ENCODE results near the gene UBL5.
A peak's percentile ranks its signal among the peaks of the same experiment; 100 is the strongest.
"Not testable (repeated sequence)": the region's sequence is repeated elsewhere in the genome, so short reads cannot be mapped to it uniquely, and the experiment has no call there.

The UBL5 gene

DNA sequence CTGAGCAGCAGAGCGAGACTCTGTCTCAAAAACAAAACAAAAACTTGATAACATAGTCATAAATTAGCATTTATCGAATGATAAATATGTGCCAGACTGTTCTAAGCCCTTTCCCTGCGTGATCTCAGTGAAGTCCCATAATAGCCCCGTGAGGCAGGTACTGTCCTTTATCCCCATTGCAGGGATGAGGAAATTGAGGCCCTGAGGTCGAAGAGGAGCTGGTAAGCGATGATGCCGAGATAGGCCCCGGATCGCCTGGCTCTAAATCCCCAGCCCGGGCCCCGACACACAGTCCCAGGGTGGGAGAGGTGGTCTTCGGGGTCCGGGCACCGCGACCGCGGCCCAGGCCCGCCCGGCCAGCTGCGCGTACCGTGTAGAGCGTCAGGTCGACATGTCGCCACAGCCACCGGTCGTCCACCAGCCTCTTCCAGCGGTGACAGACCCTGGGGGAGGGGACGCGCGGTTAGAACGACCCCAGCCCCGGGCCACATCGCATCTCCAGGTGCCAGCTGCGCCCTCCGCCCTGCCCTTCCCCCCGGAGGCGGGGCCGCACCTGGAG is 9.5 kb upstream of the UBL5 start:
- no peak for DNase-seq

DNA sequence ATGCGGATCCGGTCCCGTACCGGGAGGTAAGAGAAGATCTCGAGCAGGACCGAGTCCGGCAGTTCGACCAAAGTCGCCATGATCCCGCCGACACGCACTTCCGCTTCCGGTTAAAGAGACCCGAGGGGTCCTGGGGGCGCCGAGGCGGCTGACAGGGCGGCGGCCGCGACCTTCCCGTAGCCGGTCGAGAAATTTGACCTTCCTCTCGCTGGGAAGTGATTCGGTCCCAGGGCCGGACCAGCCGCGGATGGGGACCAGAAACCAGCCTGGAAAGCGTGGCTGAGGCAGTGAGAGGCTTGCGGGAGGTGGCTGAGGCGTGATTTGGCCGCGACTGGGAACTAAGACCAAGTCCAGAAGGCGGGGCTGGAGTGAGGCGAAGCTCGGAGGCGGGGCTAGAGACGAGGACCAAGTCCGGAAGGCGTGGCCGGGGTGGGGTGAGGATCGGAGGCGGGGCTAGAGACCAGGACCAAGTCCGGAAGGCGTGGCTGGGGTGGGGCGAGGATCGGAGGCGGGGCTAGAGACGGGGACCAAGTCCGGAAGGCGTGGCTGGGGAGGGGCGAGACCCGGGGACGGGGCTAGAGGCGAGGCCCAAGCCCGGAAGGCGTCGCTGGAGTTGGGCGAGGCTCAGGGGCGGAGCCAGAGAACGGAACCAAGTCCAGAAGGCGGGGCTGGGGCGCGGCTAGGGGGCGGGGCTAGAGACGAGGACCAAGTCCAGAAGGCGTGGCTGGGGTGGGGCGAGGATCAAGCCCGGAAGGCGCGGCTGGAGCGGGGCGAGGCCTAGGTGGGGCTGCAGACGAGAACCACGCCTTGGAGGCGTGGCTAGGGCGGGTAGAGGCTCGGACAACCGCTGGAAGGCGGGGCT is 8.8 kb upstream of the UBL5 start, which contains the start of gene FBXL12:
TSS of gene FBXL12 (minus strand) at position 346 of the 862 bp plus-strand sequence. CDS start at position 80, 266 bp downstream.
- DNase-seq: peak; percentile 100

DNA sequence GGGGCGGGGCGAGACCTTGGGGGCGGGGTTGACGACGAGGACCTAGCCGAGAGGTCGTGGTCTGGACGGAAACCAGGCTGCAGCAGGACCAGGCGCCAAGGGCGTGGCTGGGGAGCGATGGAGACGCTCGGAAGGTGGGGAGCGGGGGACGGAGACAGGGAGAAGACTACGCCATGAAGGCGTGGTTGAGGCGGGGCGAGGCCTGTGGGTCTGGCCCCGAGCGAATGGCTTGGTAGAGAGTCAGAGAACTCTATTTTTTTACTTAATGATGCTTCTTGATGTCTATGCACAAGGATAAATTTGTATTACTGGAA is 8.2 kb upstream of the UBL5 start:
- DNase-seq: no peak

DNA sequence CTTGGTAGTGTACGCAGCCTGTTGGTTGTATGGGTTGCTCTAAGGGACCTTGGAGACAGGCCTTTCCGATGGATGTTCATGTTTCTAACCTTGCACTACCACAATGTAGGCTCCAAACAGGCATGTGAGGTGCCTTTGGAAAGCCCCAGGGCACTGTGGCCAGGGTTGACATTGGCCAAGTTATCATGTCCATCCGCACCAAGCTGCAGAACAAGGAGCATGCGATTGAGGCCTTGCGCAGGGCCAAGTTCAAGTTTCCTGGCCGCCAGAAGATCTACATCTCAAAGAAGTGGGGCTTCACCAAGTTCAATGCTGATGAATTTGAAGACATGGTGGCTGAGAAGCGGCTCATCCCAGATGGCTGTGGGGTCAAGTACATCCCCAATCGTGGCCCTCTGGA is 7.7 kb upstream of the UBL5 start:
- DNase-seq: not testable (repeated sequence)

DNA sequence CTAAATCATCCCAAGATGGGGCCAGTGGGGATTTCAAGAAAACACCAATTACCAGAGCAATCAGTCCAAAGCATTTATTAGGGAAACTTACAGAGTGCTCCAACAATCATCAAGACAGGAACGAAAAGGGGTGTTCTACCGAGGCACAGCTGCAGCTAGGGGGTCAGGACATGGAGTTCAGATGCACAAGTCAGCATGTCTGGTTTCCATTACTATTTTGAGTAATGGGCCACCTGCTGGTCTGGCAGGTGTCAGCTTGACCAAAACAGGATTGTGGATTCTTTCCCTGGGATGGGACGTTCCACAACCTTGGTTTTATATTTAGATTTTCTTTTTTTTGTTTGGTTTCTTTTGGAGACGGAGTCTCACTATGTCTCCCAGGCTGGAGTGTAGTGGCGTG is 3.9 kb upstream of the UBL5 start:
- no peak for DNase-seq

- no peak for DNase-seq
Observed at GRCh38 chr19:9828551-9829063, 889 bp downstream of the UBL5 start.

GRCh38 chr19:9834307-9834725 is 6.6 kb downstream of the UBL5 start:
- DNase-seq: no peak

- DNase-seq: peak; percentile 100
Observed at GRCh38 chr19:9834726-9835506, 7.2 kb downstream of the UBL5 start, which contains the start of gene PIN1. TSS of gene PIN1 (plus strand) at chr19:9835318. CDS start at chr19:9835345, 27 bp downstream.

GRCh38 chr19:9835507-9835949 is 7.8 kb downstream of the UBL5 start:
- no peak for DNase-seq

GRCh38 chr19:9836021-9836420 is 8.3 kb downstream of the UBL5 start:
- peak in 1 of 3 donors; percentile 22 for DNase-seq

GRCh38 chr19:9838324-9838723 is 10.6 kb downstream of the UBL5 start:
- no peak for DNase-seq

DNA sequence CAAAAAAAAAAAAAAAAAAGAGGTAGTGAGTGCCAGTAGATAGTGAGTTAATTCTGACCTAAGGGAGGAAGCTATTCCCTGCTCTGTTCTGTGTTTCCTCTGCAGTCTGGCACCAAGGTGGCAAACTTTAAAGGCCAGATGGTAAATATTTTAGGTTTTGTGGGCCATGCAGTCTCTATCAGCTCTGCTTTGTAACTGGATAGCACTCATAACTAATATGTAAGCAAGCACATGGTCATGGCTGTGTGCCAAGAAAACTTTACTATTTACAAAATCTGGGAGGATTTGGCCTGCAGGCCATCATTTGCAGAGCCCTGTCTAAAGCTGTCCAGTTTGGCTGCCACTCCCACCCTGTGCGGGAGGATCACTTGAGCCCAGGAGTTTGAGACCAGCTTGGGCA is 11.7 kb downstream of the UBL5 start:
- no peak for DNase-seq

DNA sequence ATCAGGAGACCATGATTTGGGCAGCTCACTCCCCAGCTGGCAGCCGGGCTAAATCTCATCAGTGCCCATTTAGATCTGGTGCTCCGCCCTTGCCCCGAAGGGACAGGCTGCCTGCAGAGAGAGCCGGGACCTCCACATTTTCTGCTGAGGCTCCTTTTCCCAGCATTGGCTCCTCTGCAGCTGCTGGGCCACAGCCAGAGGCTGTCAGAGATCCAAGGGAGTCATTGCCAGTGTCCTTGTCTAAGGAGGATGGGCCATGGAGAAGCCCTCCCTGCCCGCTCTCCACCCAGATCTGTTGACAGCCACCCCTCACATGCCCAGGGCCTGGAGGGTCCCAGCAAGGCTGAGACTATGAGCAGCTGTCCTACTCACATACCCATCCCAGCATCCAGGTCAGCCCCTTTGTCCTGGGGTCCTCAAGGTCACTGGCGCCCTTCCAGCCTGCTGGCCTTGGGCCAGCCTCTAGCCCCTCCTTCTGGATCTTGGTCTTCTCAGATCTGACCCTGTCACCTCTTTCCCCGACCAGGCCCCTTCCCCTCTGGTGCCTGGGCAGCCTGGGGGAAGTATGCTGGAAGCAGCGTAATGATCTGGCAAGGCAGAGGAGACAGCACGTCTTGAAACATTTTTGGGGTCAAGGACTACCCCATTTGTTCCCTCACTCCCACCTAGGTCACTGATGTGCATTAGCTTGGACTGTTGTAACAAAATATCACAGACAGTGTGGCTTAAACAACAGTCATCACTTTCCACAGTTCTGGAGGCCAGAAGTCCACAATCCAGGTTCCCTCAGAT is 15.3 kb downstream of the UBL5 start:
- DNase-seq: no peak

GRCh38 chr19:9843626-9844273 is 16.0 kb downstream of the UBL5 start:
- DNase-seq: not testable (repeated sequence)

DNA sequence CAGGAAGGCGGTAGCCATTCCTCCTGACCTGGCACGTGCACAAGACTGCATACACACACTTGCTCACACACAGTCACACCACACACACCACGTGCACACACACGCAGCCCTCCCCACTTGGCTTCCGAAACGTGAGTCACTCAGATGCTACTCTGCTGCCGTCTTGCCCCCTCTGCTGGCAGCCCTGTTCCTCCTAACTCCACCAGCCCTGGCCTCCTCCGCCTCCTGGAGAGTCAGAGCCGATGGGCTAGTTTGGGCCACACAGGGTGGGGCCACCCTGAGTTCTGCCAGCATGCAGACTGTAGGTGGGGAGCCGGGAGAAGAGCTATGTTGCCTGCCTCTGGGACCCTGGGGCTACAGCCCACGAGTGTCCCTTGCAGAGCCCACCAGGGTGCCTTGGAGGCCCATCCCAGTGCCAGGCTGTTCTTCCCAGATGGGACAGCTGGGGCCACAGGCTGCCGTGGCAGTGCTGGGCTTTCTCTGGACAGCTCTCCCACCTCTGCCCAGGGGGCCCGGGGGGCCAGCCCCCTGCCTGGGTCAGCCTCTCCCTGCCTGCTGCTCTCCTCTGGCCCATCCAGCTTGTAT is 19.5 kb downstream of the UBL5 start:
- DNase-seq: peak; percentile 25 to 41 (median 41)

DNA sequence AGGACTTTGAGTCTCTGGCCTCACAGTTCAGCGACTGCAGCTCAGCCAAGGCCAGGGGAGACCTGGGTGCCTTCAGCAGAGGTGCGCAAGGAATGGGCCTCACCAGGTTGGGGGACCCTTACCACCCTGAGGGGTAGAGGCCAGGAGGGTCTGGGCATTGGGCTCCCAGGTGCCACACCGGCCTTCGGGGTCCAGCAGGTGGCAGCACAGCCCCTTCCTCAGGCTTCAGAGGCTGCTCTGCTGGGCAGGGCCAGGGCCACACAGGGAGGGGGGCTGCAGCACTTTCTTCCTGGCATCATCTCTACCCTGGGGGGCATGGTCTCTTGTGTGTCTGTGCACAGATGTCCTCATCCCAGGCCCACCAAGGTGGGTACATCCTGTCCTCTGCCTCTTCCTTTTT is 20.3 kb downstream of the UBL5 start:
- DNase-seq: peak in 2 of 3 donors; percentile 5 to 33

GRCh38 chr19:9848762-9849161 is 21.0 kb downstream of the UBL5 start:
- no peak for DNase-seq

GRCh38 chr19:9849791-9850190 is 22.1 kb downstream of the UBL5 start:
- DNase-seq: no peak

DNA sequence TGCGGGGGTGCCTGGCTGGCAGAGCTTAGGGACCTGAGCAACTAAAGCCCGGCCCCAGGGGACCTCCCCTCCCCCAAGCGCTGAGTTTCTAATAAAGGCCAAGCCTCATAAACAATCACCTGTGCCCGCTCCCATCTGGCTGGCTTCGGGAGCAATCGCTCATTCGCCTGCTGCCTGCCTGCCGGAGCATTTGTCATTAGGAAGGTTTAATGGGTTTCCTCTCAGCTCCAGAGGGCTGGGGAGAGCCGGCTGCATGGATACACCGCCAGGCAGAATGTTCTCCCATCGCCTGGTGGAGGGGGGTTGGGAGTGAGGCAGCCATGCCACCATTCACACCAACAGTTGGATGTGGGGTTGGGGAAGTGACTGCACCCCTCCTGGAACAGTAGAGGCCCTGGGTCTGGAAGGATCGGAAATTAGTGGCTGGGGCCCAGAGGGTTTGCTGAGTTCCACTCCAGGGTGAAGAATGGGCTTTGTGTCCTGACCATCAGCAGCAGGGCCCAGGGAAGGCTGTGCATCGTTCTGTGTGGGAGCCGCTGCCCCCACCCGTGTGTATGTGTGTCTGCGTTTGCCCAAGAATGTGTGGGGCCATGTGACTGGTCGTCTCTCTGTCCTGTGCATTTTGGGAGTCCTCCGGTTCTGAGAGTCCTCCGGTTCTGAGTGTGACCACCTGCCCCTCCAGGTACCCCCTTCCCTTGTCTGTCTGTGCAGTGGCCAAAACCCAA is 22.7 kb downstream of the UBL5 start:
- DNase-seq: no peak

DNA sequence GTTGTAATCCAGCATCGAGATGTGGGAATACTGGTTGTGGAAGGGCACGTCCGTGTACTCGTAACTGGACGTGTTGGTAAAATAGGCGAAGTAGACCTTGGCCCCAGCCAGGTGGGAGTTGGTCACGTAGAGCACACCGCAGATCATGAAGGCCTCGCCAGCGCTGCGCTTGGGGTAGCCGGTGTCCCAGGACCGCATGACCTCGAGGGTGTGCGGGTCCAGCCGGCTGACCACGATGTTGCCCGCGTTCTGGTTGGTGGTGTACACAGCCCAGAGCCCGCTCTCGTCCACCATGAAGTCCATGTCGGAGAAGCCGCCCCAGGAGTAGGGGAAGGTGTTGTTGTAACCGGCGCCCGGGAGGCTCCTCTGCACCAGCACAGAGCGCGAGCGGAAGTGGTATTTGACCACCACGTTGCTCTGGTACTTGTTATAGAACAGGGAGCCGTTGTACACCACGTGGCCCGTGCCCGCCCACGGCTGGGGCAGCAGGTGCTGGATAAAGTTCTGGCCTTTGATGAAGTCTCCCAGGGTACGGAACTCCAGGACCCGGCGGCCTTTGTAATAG is 26.6 kb downstream of the UBL5 start:
- no peak for DNase-seq

Data from suppressor macrophage treated with lipopolysaccharide for 1 hour (primary cell).